SW 1271 (cell line): ENCODE measurements around the gene LTBP1.
"Not testable (repeated sequence)": the region's sequence is repeated elsewhere in the genome, so short reads cannot be mapped to it uniquely, and the experiment has no call there.

Experiments used
- DNase-seq, 2 experiments: peaks; one replicate each; lab custom pipeline; 2025; lab: John Stamatoyannopoulos, UW

Gene LTBP1

GRCh38 chr2:32946314-32947075, at the start of gene LTBP1:
LTBP1 (plus strand) TSS chr2:32946953; CDS start chr2:32947325, 372 bp downstream.
- peak; percentile 58 to 64 for DNase-seq

- DNase-seq = no peak
Observed at GRCh38 chr2:32900246-32900973, 46.3 kb upstream of the LTBP1 start.

- no peak for DNase-seq
Observed at GRCh38 chr2:32901313-32901712, 45.4 kb upstream of the LTBP1 start.

GRCh38 chr2:32902174-32902573, 44.6 kb upstream of the LTBP1 start:
- no peak for DNase-seq

- no peak for DNase-seq
Observed at GRCh38 chr2:32902986-32903385, 43.8 kb upstream of the LTBP1 start.

GRCh38 chr2:32904074-32904473, 42.7 kb upstream of the LTBP1 start:
- no peak for DNase-seq

GRCh38 chr2:32904751-32905150, 42.0 kb upstream of the LTBP1 start:
- no peak for DNase-seq

GRCh38 chr2:32905270-32905669, 41.5 kb upstream of the LTBP1 start:
- no peak for DNase-seq

- no peak for DNase-seq
Observed at GRCh38 chr2:32910883-32911598, 35.7 kb upstream of the LTBP1 start.

GRCh38 chr2:32915694-32916093, 31.1 kb upstream of the LTBP1 start:
- no peak for DNase-seq

GRCh38 chr2:32918774-32919173, 28.0 kb upstream of the LTBP1 start:
- DNase-seq = no peak

- not testable (repeated sequence) for DNase-seq
Observed at GRCh38 chr2:32919901-32920300, 26.9 kb upstream of the LTBP1 start.

GRCh38 chr2:32921486-32921885, 25.3 kb upstream of the LTBP1 start:
- DNase-seq = not testable (repeated sequence)

- no peak for DNase-seq
Observed at GRCh38 chr2:32922501-32922900, 24.3 kb upstream of the LTBP1 start.

- no peak for DNase-seq
Observed at GRCh38 chr2:32923109-32923508, 23.6 kb upstream of the LTBP1 start.

GRCh38 chr2:32925283-32925815, 21.4 kb upstream of the LTBP1 start:
- DNase-seq = no peak

GRCh38 chr2:32925976-32926707, 20.6 kb upstream of the LTBP1 start:
- no peak for DNase-seq

GRCh38 chr2:32926708-32927084, 20.1 kb upstream of the LTBP1 start:
- no peak for DNase-seq

- no peak for DNase-seq
Observed at GRCh38 chr2:32930436-32930835, 16.3 kb upstream of the LTBP1 start.

GRCh38 chr2:32931519-32931918, 15.2 kb upstream of the LTBP1 start:
- no peak for DNase-seq

- no peak for DNase-seq
Observed at GRCh38 chr2:32931945-32932709, 14.6 kb upstream of the LTBP1 start.
